Panc1 (cell line): ENCODE measurements around the gene SASS6. TPM values are rescaled to one million over a fixed set of nuclear protein-coding genes. Genes with fewer than 3 reads are reported as not detected.

ENCODE experiments used
- ATAC-seq: fragments of 200-7000 bp; cut with Tn5 transposase; 2 replicates; pipeline ENCODE4 v1.9.1; 2020; ENCODE audit warnings: mild to moderate bottlenecking, moderate library complexity
- BruUV-seq: library from RNA; stranded (reverse); fragments of 400-500 nt; replicated peaks from 2 replicates; lab custom pipeline; 2021; lab: Mats Ljungman, UMichigan
- CTCF ChIA-PET: fragments of 300-600 bp; sonication (Branson Sonifier 250); formaldehyde crosslinking; loops from one replicate; lab custom pipeline; 2022; ENCODE audit warnings: antibody characterized with exemption; lab: Charles Lee
- POLR2A ChIA-PET: fragments of 300-600 bp; sonication (Branson Sonifier 250); formaldehyde crosslinking; loops from one replicate; lab custom pipeline; 2022; ENCODE audit warnings: antibody characterized with exemption; lab: Charles Lee
- DNase-seq: peaks from one replicate; pipeline ENCODE4 v3.0.0-alpha.2; 2010; ENCODE audit warnings: low read depth, low spot score
- H3K27ac ChIP-seq: 2 replicates; pipeline ENCODE4 v1.5.1; 2011; ENCODE audit warnings: mild to moderate bottlenecking, low read length, inconsistent platforms
- H3K27me3 ChIP-seq: fragments of 200-500 bp; sonication (Bioruptor generic); 2 replicates; pipeline ENCODE4 v1.6.0; 2014; ENCODE audit warnings: low read length, inconsistent platforms; ENCODE audit not compliant: control insufficient read depth, insufficient read depth
- H3K36me3 ChIP-seq: fragments of 200-500 bp; sonication (Bioruptor generic); 2 replicates; pipeline ENCODE4 v1.5.1; 2014; ENCODE audit warnings: inconsistent platforms, mild to moderate bottlenecking, low read length, moderate library complexity; ENCODE audit not compliant: control insufficient read depth, insufficient read depth
- H3K4me1 ChIP-seq: 2 replicates; pipeline ENCODE4 v1.5.1; 2011; ENCODE audit warnings: inconsistent platforms, mild to moderate bottlenecking, low read length, moderate library complexity; ENCODE audit not compliant: control insufficient read depth, insufficient read depth
- H3K4me3 ChIP-seq, 2 experiments: 2 replicates each; pipeline ENCODE4 v1.5.1; 2011 to 2012; ENCODE audit warnings: low read depth in 2 of 2, low read length in 2 of 2, mild to moderate bottlenecking in 2 of 2, inconsistent platforms in 1 of 2, moderate library complexity in 1 of 2
- H3K9me3 ChIP-seq: fragments of 200-500 bp; sonication (Bioruptor generic); 2 replicates; pipeline ENCODE4 v1.5.1; 2014; ENCODE audit warnings: low read depth, mild to moderate bottlenecking, inconsistent platforms, low read length, moderate library complexity; ENCODE audit not compliant: control insufficient read depth, insufficient read depth
- CTCF ChIP-seq: fragments of 450-650 bp; IDR thresholded peaks from 2 replicates; pipeline ENCODE4 v1.5.1; 2017; ENCODE audit warnings: mild to moderate bottlenecking
- POLR2AphosphoS5 ChIP-seq: IDR thresholded peaks from 2 replicates; pipeline ENCODE4 v1.6.1; 2012; ENCODE audit warnings: mild to moderate bottlenecking, low read depth, low read length, moderate library complexity
- REST ChIP-seq, 2 experiments: IDR thresholded peaks; 2 replicates each; pipeline ENCODE4 v1.6.1; 2011 to 2012; ENCODE audit warnings: low read depth in 2 of 2, control low read depth in 1 of 2, low read length in 1 of 2, mild to moderate bottlenecking in 1 of 2, moderate library complexity in 1 of 2; ENCODE audit not compliant: insufficient read depth in 1 of 2
- SIN3A ChIP-seq: IDR thresholded peaks from 2 replicates; pipeline ENCODE4 v1.6.1; 2012; ENCODE audit warnings: low read depth, mild to moderate bottlenecking, low read length, moderate library complexity, borderline replicate concordance; ENCODE audit not compliant: insufficient read depth
- TCF7L2 ChIP-seq: IDR thresholded peaks from 2 replicates; pipeline ENCODE4 v1.6.1; 2011; ENCODE audit warnings: mild to moderate bottlenecking, low read depth, low read length, inconsistent platforms
- in situ Hi-C: cut with HindIII; loops from 2 replicates; pipeline ENCODE4 v1.10.0; 2016; ENCODE audit warnings: low sequenced_read_pairs, low pct_unique_long_range_greater_than_20kb
- intact Hi-C: fragments of 100-400 bp; cut with micrococcal nuclease; formaldehyde crosslinking; loops from one replicate; pipeline ENCODE4 v1.10.0; 2022; ENCODE audit not compliant: unreplicated experiment
- total RNA-seq: library from RNA; stranded (reverse); gene quantifications from one replicate; pipeline ENCODE4 v1.2.1, GENCODE V29; 2021; ENCODE audit not compliant: unreplicated experiment

SASS6 gene
- total RNA-seq, 1 experiment from 2014 or later: 6.2 TPM

GRCh38 chr1:100073531-100073930 lies 59.2 kb downstream of the SASS6 start:
- in situ Hi-C loops (no loop called here), intact Hi-C loops (no loop called here)
- BruUV-seq: no TSS peak
- no peaks in the 10 kb centered on the region for H3K9me3 ChIP-seq
- no peak for TF ChIP-seq POLR2AphosphoS5
- TF ChIP-seq REST (IDR thresholded peaks at IDR 0.05; ENCODE audit: insufficient read depth in 1 of 2, low read depth in 2 of 2, low read length in 1 of 2): no peak
- TF ChIP-seq TCF7L2: no peak
- no peak for TF ChIP-seq SIN3A
- no peak for TF ChIP-seq CTCF
- ChIA-PET POLR2A (no interaction called here), CTCF (no interaction called here)
- no peak overlapping the region for H3K27ac ChIP-seq
- H3K4me1 ChIP-seq: no peaks in the 10 kb centered on the region
- no peak overlapping the region for H3K4me3 ChIP-seq
- no peaks in the 10 kb centered on the region for H3K27me3 ChIP-seq
- peaks cover 18% of the 10 kb centered on the region; the same call in 1 of the 2 replicates for H3K36me3 ChIP-seq
- no peak for DNase-seq
- ATAC-seq: no peak

GRCh38 chr1:100070201-100070939 lies 62.4 kb downstream of the SASS6 start:
- CTCF ChIA-PET: interaction anchor here (0.6 kb wide), 1 partner anchor 302 kb away, joined by 8 read pairs; no protein-coding TSS in a partner anchor
- TF ChIP-seq SIN3A (no peak), TCF7L2 (no peak), POLR2AphosphoS5 (no peak), REST (IDR thresholded peaks at IDR 0.05; ENCODE audit: insufficient read depth in 1 of 2, low read depth in 2 of 2, low read length in 1 of 2) (no peak), CTCF (no peak)
- ATAC-seq: no peak

More at GRCh38 chr1:100070201-100070939, 62.4 kb downstream of the SASS6 start:
- BruUV-seq: no TSS peak
- peaks cover 13% of the 10 kb centered on the region for H3K36me3 ChIP-seq
- no peaks in the 10 kb centered on the region for H3K9me3 ChIP-seq
- H3K27me3 ChIP-seq: no peaks in the 10 kb centered on the region
- POLR2A ChIA-PET: no interaction called here
- no peak for DNase-seq
- in situ Hi-C loops: no loop called here
- no peak overlapping the region for H3K27ac ChIP-seq
- intact Hi-C loops: no loop called here
- no peak overlapping the region for H3K4me3 ChIP-seq
- H3K4me1 ChIP-seq: no peaks in the 10 kb centered on the region
